ENCODE measurements around the gene PDE6G. TPM values are rescaled to one million over a fixed set of nuclear protein-coding genes. Genes with fewer than 3 reads are reported as not detected.

The PDE6G gene
- total RNA-seq, 1 experiment from 2014 or later = 1.6 TPM

DNA sequence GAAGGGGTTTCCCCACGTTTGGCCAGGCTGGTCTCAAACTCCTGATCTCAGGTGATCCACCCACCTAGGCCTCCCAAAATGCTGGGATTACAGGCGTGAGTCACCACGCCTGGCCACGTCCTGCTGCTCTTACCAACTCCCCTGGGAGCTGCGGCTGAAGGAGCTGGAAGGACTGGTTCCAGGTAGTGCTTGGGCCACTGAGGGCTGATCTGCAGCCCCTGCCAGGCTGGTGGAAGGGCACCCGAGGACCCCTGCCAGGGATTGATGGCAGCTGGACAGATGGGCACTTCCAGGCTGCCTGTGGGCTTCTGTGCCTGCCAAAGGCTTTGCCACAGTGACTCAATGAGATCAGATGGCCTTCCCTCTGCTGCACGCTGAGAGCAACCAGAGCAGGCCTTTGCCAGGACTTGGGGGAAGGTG, 7.7 kb upstream of the PDE6G start:
- no peak overlapping the region for H3K9ac ChIP-seq (ENCODE audit: low read length)
- H3K36me3 ChIP-seq (ENCODE audit: insufficient read depth, low read length) = peaks cover 24% of the 10 kb centered on the region; the same call in 1 of the 2 replicates
- H4K20me1 ChIP-seq (ENCODE audit: insufficient read depth, low read depth, low read length) = no peaks in the 10 kb centered on the region
- no peak overlapping the region for H3K27ac ChIP-seq (ENCODE audit: low read length)
- no peaks in the 10 kb centered on the region for H3K27me3 ChIP-seq (ENCODE audit: low read length)
- H3K4me1 ChIP-seq (ENCODE audit: low read length) = peaks cover 24% of the 10 kb centered on the region
- H3K4me3 ChIP-seq (ENCODE audit: low read length) = no peak overlapping the region
- no peak overlapping the region for H3K4me2 ChIP-seq (ENCODE audit: low read depth, low read length, poor library complexity, severe bottlenecking)
- no peaks in the 10 kb centered on the region for H3K9me3 ChIP-seq (ENCODE audit: low read length)
- no peak for DNase-seq
- H2AFZ ChIP-seq (ENCODE audit: low read length) = no peak overlapping the region
- peaks cover 40% of the 10 kb centered on the region for H3K79me2 ChIP-seq (ENCODE audit: low read length)
- H3K9me2 ChIP-seq (replicated peaks; ENCODE audit: insufficient read depth, low read length) = no peaks in the 10 kb centered on the region

DNA sequence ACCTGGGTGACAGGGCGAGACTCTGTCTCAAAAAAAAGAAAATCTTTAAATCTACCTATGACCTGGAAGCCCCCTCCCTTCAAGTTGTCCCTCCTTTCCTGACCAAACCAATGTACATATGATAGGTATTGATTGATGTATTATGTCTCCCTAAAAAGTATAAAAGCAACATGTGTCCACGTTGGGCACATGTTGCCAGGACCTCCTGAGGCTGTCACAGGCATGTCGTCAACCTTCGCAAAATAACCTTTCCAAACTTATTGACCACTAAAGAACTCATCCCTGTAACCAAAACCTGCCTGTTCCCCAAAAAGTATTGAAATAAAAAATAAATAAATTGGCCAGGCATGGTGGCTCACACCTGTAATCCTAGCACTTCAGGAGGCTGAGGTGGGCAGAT, 5.7 kb upstream of the PDE6G start:
- no peaks in the 10 kb centered on the region for H3K9me2 ChIP-seq (replicated peaks; ENCODE audit: insufficient read depth, low read length)
- H3K36me3 ChIP-seq (ENCODE audit: insufficient read depth, low read length) = peaks cover 13% of the 10 kb centered on the region; the same call in 1 of the 2 replicates
- H3K9me3 ChIP-seq (ENCODE audit: low read length) = no peaks in the 10 kb centered on the region
- H3K27me3 ChIP-seq (ENCODE audit: low read length) = no peaks in the 10 kb centered on the region
- peaks cover 22% of the 10 kb centered on the region for H3K79me2 ChIP-seq (ENCODE audit: low read length)
- no peak overlapping the region for H3K9ac ChIP-seq (ENCODE audit: low read length)
- H3K27ac ChIP-seq (ENCODE audit: low read length) = no peak overlapping the region
- H3K4me1 ChIP-seq (ENCODE audit: low read length) = peaks cover 12% of the 10 kb centered on the region
- no peak overlapping the region for H3K4me2 ChIP-seq (ENCODE audit: low read depth, low read length, poor library complexity, severe bottlenecking)
- H4K20me1 ChIP-seq (ENCODE audit: insufficient read depth, low read depth, low read length) = no peaks in the 10 kb centered on the region
- DNase-seq = no peak
- no peak overlapping the region for H2AFZ ChIP-seq (ENCODE audit: low read length)
- H3K4me3 ChIP-seq (ENCODE audit: low read length) = no peak overlapping the region

DNA sequence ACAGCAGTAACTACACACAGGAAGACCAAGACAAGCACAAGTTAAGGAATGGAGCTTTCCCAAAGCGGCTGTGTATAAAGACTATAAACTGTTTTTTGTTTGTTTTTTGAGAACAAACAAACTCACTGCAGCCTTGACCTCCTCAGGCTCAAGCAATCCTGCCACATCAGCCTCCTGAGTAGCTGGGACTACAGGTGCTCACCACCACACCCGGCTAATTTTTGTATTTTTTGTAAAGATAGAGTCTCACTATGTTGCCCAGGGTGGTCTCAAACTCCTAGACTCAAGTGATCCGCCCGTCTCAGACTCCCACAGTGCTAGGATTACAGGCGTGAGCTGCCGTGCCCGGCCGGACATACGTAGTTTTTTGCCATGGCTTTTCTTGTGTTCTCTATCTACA, 4.1 kb upstream of the PDE6G start:
- Histone ChIP-seq H3K27me3 (ENCODE audit: low read length) (no peaks in the 10 kb centered on the region), H3K9me3 (ENCODE audit: low read length) (no peaks in the 10 kb centered on the region), H3K4me1 (ENCODE audit: low read length) (peaks cover 7% of the 10 kb centered on the region), H3K4me2 (ENCODE audit: low read depth, low read length, poor library complexity, severe bottlenecking) (no peak overlapping the region), H3K79me2 (ENCODE audit: low read length) (peaks cover 7% of the 10 kb centered on the region), H2AFZ (ENCODE audit: low read length) (no peak overlapping the region), H3K36me3 (ENCODE audit: insufficient read depth, low read length) (peaks cover 13% of the 10 kb centered on the region; the same call in 1 of the 2 replicates), H3K9me2 (replicated peaks; ENCODE audit: insufficient read depth, low read length) (no peaks in the 10 kb centered on the region), H4K20me1 (ENCODE audit: insufficient read depth, low read depth, low read length) (no peaks in the 10 kb centered on the region), H3K27ac (ENCODE audit: low read length) (no peak overlapping the region), H3K9ac (ENCODE audit: low read length) (no peak overlapping the region), H3K4me3 (ENCODE audit: low read length) (no peak overlapping the region)
- no peak for DNase-seq

DNA sequence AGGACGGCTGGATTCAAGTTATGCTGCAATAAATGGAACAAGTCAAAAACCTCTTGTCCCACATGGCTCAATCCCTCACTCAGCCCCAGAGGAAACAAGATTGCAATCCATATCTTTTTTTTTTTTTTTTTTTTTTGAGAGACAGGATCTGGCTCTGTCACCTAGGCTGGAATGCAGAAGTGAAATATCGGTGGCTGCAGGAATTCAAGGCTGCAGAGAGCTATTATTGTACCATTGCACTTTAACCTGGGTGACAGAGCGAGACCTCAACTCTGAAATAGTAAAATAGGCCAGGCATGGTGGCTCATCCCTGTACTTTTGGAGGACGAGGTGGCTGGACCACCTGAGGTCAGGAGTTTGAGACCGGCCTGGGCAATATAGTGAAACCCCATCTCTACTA, 2.7 kb upstream of the PDE6G start:
- H3K9me3 ChIP-seq (ENCODE audit: low read length) = no peaks in the 10 kb centered on the region
- H3K4me2 ChIP-seq (ENCODE audit: low read depth, low read length, poor library complexity, severe bottlenecking) = no peak overlapping the region
- H4K20me1 ChIP-seq (ENCODE audit: insufficient read depth, low read depth, low read length) = no peaks in the 10 kb centered on the region
- no peaks in the 10 kb centered on the region for H3K27me3 ChIP-seq (ENCODE audit: low read length)
- no peaks in the 10 kb centered on the region for H3K4me1 ChIP-seq (ENCODE audit: low read length)
- no peak overlapping the region for H2AFZ ChIP-seq (ENCODE audit: low read length)
- no peaks in the 10 kb centered on the region for H3K36me3 ChIP-seq (ENCODE audit: insufficient read depth, low read length)
- H3K9ac ChIP-seq (ENCODE audit: low read length) = no peak overlapping the region
- no peaks in the 10 kb centered on the region for H3K9me2 ChIP-seq (replicated peaks; ENCODE audit: insufficient read depth, low read length)
- no peaks in the 10 kb centered on the region for H3K79me2 ChIP-seq (ENCODE audit: low read length)
- DNase-seq = no peak
- no peak overlapping the region for H3K4me3 ChIP-seq (ENCODE audit: low read length)
- H3K27ac ChIP-seq (ENCODE audit: low read length) = no peak overlapping the region

- Histone ChIP-seq H3K4me3 (ENCODE audit: low read length) (no peak overlapping the region), H4K20me1 (ENCODE audit: insufficient read depth, low read depth, low read length) (no peaks in the 10 kb centered on the region), H3K4me1 (ENCODE audit: low read length) (no peaks in the 10 kb centered on the region), H3K79me2 (ENCODE audit: low read length) (no peaks in the 10 kb centered on the region), H3K27me3 (ENCODE audit: low read length) (no peaks in the 10 kb centered on the region), H2AFZ (ENCODE audit: low read length) (no peak overlapping the region), H3K9ac (ENCODE audit: low read length) (no peak overlapping the region), H3K36me3 (ENCODE audit: insufficient read depth, low read length) (no peaks in the 10 kb centered on the region), H3K9me2 (replicated peaks; ENCODE audit: insufficient read depth, low read length) (no peaks in the 10 kb centered on the region), H3K9me3 (ENCODE audit: low read length) (no peaks in the 10 kb centered on the region), H3K4me2 (ENCODE audit: low read depth, low read length, poor library complexity, severe bottlenecking) (no peak overlapping the region), H3K27ac (ENCODE audit: low read length) (no peak overlapping the region)
- no peak for DNase-seq
Observed at GRCh38 chr17:81656835-81657234, 493 bp upstream of the PDE6G start.

- H3K9ac ChIP-seq (ENCODE audit: low read length) = no peak overlapping the region
Observed at GRCh38 chr17:81655378-81656117, 794 bp downstream of the PDE6G start.

DNA sequence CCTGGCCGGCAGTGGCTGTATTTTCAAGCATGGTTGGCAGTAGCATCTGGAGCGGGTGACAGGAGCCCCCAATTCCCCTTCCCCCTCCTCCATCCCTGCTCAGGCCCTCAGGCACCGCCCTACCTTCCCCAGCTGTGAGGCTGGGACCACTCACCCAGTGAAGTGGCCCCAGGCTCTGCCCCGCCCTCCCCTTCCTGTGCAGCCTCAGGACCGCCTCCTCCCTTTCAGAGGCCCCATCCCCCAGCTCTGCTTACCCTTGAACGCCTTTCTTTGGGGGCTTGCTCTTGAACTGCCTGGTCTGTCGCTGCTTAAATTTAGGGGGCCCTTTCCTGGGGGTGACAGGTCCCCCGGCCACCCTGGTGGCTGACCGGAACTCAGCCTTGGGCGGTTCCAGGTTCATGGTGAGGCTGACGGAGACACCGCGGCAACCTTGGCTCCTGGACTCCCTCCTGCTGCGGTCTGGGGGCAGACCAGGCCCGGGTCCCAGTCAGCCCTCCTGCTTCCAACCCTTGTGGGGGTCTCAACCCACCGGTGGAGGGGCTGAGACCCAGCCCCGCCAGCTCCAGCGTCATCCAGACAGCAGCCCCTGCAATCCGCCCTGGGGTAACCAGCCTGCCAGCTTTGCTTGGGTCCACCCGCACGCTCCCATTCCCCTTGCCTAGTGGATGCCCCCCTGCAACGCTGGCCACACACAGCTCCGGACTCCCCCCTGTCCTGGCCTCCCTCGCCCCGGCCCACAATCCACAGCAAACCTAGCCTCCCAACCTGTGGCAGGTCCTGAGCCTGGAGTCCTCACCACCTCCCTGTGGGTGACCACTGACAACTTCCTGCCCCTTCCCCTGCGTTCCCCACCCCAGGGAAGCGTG, 3.2 kb downstream of the PDE6G start:
- no peaks in the 10 kb centered on the region for H3K9me3 ChIP-seq (ENCODE audit: low read length)
- no peak overlapping the region for H3K9ac ChIP-seq (ENCODE audit: low read length)
- H4K20me1 ChIP-seq (ENCODE audit: insufficient read depth, low read depth, low read length) = no peaks in the 10 kb centered on the region
- no peaks in the 10 kb centered on the region for H3K79me2 ChIP-seq (ENCODE audit: low read length)
- no peak overlapping the region for H3K4me2 ChIP-seq (ENCODE audit: low read depth, low read length, poor library complexity, severe bottlenecking)
- H3K36me3 ChIP-seq (ENCODE audit: insufficient read depth, low read length) = no peaks in the 10 kb centered on the region
- H2AFZ ChIP-seq (ENCODE audit: low read length) = no peak overlapping the region
- no peaks in the 10 kb centered on the region for H3K9me2 ChIP-seq (replicated peaks; ENCODE audit: insufficient read depth, low read length)
- DNase-seq = no peak
- no peak overlapping the region for H3K27ac ChIP-seq (ENCODE audit: low read length)
- no peaks in the 10 kb centered on the region for H3K27me3 ChIP-seq (ENCODE audit: low read length)
- no peak overlapping the region for H3K4me3 ChIP-seq (ENCODE audit: low read length)
- no peaks in the 10 kb centered on the region for H3K4me1 ChIP-seq (ENCODE audit: low read length)

More at GRCh38 chr17:81655378-81656117, 794 bp downstream of the PDE6G start:
- Histone ChIP-seq H3K27ac (ENCODE audit: low read length) (no peak overlapping the region), H3K9me3 (ENCODE audit: low read length) (no peaks in the 10 kb centered on the region), H3K4me3 (ENCODE audit: low read length) (no peak overlapping the region), H3K9me2 (replicated peaks; ENCODE audit: insufficient read depth, low read length) (no peaks in the 10 kb centered on the region), H3K4me2 (ENCODE audit: low read depth, low read length, poor library complexity, severe bottlenecking) (no peak overlapping the region), H4K20me1 (ENCODE audit: insufficient read depth, low read depth, low read length) (no peaks in the 10 kb centered on the region), H2AFZ (ENCODE audit: low read length) (no peak overlapping the region), H3K36me3 (ENCODE audit: insufficient read depth, low read length) (no peaks in the 10 kb centered on the region), H3K79me2 (ENCODE audit: low read length) (no peaks in the 10 kb centered on the region), H3K4me1 (ENCODE audit: low read length) (no peaks in the 10 kb centered on the region), H3K27me3 (ENCODE audit: low read length) (no peaks in the 10 kb centered on the region)
- no peak for DNase-seq

DNA sequence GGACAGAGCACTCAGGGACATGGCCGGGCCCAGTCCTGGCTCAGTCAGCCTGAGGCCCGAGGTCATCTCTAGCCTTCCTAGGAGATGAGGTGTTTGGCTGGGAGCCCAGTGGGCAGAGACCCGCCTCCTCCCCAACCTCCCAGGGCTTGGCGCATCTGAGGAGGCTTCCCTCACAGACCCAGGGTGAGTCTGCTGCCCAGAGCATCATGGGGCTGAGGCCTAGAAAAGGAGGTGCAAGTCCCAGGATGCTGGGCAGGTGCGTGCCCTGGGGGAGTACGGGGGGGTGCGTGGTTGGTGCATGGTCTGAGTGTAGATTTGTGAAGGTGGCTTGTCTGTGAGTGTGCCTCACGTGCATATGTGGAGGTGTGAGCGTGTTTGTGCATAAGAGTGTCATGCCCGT, 4.7 kb downstream of the PDE6G start:
- Histone ChIP-seq H3K9ac (ENCODE audit: low read length) (no peak overlapping the region), H4K20me1 (ENCODE audit: insufficient read depth, low read depth, low read length) (no peaks in the 10 kb centered on the region), H3K36me3 (ENCODE audit: insufficient read depth, low read length) (no peaks in the 10 kb centered on the region), H3K9me3 (ENCODE audit: low read length) (no peaks in the 10 kb centered on the region), H3K9me2 (replicated peaks; ENCODE audit: insufficient read depth, low read length) (no peaks in the 10 kb centered on the region), H3K27ac (ENCODE audit: low read length) (no peak overlapping the region), H3K27me3 (ENCODE audit: low read length) (no peaks in the 10 kb centered on the region), H3K4me3 (ENCODE audit: low read length) (no peak overlapping the region), H3K79me2 (ENCODE audit: low read length) (no peaks in the 10 kb centered on the region), H2AFZ (ENCODE audit: low read length) (no peak overlapping the region), H3K4me2 (ENCODE audit: low read depth, low read length, poor library complexity, severe bottlenecking) (no peak overlapping the region), H3K4me1 (ENCODE audit: low read length) (no peaks in the 10 kb centered on the region)
- no peak for DNase-seq

Measured in Karpas-422 (cell line).